NCI-H526 (cell line): ENCODE data around the gene SLC5A2.
"Not testable (repeated sequence)": the region's sequence is repeated elsewhere in the genome, so short reads cannot be mapped to it uniquely, and the experiment has no call there.

ENCODE experiments used
- DNase-seq, 2 experiments: peaks; one replicate each; lab custom pipeline; 2025; lab: John Stamatoyannopoulos, UW

SLC5A2 gene

DNA sequence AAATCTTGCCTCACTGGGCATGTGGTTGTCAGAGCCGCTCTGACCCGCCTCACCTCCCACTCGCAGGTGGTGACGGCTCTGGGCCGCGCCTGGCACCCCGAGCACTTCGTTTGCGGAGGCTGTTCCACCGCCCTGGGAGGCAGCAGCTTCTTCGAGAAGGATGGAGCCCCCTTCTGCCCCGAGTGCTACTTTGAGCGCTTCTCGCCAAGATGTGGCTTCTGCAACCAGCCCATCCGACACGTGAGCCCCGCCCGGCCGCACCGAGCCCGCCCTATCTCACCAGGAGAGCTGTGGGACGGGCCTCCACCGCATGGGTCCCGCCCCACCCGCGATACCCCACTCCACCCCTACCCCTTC lies 7.0 kb upstream of the SLC5A2 start:
- no peak for DNase-seq

DNA sequence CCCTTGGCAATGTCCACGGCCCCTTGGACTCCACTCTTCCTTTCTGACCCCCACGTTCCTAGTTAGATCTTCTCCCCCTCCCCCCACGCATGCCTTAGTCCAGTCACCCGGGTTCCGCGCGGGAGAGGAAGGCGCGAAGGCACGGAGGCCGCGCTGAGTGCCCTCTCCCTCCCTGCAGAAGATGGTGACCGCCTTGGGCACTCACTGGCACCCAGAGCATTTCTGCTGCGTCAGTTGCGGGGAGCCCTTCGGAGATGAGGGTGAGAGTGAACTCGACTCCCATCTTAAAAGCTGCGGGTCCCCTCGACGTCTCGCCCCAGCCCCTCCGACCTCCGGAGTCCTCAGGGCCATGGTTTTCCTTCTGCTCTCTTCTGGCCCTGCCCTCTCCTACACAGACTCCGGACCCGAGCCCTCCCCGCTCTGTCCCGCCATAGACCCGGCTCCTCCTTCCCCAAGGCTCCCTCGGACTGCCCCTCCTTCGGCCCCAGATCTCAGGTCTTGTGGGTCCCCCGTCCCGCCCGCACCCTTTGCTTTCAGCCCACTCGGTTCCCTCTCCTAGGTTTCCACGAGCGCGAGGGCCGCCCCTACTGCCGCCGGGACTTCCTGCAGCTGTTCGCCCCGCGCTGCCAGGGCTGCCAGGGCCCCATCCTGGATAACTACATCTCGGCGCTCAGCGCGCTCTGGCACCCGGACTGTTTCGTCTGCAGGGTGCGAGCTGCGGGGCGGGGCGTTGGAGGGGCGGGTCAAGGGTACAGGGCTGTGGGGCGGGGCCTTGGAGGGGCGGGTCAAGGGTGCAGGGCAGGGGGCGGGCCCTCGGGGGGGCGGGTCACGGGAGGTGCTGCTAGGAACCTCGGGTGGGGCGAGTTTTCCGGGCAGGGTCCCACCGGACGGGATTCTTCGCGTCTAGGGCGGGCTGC lies 6.4 kb upstream of the SLC5A2 start:
- peak in 1 of 2 experiments; percentile 77 for DNase-seq

DNA sequence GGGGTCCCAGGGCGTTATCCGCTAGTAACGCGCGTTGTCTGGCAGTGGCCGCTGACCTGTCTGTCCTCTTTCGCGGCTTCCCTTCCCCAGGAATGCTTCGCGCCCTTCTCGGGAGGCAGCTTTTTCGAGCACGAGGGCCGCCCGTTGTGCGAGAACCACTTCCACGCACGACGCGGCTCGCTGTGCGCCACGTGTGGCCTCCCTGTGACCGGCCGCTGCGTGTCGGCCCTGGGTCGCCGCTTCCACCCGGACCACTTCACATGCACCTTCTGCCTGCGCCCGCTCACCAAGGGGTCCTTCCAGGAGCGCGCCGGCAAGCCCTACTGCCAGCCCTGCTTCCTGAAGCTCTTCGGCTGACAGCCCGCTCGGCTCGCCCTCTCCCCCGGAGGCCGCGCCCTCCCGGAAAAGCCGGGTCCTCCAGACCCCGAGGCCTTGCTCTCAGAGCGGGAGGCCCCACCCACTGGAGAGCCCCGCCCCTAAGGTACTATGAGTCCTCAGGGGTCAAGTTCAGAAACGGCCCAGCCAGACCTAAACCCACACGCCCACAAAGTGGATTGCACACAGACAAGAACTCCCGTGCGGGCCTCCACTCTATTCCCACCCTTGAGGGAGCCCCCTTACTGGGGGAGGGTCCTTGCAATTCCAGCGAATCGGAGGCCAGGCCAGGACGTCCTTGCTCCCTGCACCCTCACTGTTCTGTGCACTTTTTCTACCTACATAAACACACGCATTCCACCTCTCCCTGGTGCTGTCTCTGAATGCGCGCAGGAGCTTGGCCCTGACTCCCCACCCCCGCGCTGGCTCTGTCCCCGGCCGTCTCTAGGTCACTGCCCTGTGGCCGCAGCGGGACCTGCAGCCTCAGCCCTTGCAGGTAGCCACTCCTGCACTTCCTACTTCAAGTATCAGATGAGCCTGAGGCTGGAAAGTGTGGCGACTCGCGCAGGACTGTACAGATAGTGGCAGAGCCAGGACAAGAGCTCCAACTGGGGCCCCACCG lies 5.4 kb upstream of the SLC5A2 start:
- peak in 1 of 2 experiments; percentile 43 for DNase-seq

DNA sequence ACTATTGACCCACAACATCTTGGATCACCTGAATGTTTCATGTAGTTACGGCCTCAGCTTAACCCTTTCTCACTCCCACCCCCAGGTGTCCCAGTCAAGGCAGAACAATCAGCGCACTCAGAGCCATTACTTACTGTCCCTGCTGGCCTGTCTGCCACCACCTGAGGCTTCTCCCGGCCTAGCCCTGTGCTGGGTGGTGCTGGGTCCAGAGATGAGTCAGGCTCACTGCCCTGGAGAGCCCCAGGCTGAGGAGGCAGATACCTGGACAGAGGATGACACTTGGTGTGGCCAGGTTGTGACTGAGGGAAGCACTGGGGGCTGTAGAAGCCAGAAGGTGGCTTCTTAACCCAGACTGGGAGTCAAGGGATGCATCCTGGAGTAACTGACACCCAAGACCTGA lies 4.0 kb upstream of the SLC5A2 start:
- DNase-seq = no peak

- no peak for DNase-seq
Observed at GRCh38 chr16:31479751-31480150, 3.2 kb upstream of the SLC5A2 start.

- DNase-seq = no peak
Observed at GRCh38 chr16:31480851-31481536, 1.9 kb upstream of the SLC5A2 start.

GRCh38 chr16:31484048-31484447 lies 1.1 kb downstream of the SLC5A2 start:
- DNase-seq = not testable (repeated sequence)

DNA sequence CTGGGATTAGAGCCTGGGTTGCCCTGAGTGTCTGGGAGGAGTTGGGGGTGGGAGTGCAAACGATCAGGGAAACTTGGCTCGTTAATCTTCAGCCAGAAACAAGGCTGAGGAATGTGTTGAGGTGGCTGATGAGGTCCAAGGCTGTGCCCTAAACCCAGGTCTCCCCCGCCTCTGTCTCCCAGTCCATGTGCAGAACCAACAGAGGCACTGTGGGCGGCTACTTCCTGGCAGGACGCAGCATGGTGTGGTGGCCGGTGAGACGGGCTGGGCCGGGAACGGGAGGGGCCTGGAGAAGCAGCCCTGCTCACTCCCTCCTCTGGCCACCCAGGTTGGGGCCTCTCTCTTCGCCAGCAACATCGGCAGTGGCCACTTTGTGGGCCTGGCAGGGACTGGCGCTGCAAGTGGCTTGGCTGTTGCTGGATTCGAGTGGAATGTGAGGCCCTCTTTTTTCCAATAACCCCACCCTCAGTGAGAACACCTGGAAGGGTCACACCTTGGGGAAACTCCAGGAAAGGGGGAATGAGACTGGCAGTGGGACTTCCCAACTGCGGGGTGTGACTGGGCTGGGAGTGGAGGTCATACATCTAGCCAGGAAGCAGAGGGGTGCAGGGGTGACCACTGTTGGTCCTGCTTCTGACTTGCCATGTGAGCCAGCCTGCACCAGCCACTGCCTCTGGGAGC lies 1.7 kb downstream of the SLC5A2 start:
- no peak for DNase-seq

- no peak for DNase-seq
Observed at GRCh38 chr16:31485571-31485970, 2.6 kb downstream of the SLC5A2 start.

GRCh38 chr16:31486045-31486444 lies 3.1 kb downstream of the SLC5A2 start:
- no peak for DNase-seq

DNA sequence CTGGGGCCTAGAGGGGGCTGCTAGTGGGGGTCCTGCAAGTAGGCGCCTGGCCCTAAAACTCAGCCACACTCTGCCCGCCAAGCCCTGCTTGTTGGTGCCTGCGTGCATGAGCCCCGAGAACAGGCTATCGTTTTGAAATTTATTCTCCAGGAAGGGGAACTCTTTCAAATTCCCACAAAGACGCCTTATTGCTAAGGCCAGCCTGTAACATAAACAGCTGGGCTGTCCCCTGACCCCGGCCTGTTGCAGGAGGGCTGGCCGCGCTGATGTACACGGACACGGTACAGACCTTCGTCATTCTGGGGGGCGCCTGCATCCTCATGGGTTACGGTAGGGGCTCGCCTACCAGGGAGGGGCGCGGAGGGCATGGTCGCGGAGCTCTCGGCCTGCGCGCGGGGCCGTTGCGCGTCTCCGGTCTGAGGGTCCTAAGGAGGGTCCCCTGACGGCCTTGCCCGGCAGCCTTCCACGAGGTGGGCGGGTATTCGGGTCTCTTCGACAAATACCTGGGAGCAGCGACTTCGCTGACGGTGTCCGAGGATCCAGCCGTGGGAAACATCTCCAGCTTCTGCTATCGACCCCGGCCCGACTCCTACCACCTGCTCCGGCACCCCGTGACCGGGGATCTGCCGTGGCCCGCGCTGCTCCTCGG lies 4.3 kb downstream of the SLC5A2 start:
- DNase-seq = no peak

- DNase-seq = peak; percentile 45 to 82
Observed at GRCh38 chr16:31487720-31488467, 5.0 kb downstream of the SLC5A2 start.

- peak in 1 of 2 experiments; percentile 37 for DNase-seq
Observed at GRCh38 chr16:31488468-31489297, 5.8 kb downstream of the SLC5A2 start.

- no peak for DNase-seq
Observed at GRCh38 chr16:31489298-31489564, 6.3 kb downstream of the SLC5A2 start.

GRCh38 chr16:31489616-31490584 lies 7.0 kb downstream of the SLC5A2 start:
- no peak for DNase-seq

GRCh38 chr16:31491778-31492418 lies 9.0 kb downstream of the SLC5A2 start:
- no peak for DNase-seq

DNA sequence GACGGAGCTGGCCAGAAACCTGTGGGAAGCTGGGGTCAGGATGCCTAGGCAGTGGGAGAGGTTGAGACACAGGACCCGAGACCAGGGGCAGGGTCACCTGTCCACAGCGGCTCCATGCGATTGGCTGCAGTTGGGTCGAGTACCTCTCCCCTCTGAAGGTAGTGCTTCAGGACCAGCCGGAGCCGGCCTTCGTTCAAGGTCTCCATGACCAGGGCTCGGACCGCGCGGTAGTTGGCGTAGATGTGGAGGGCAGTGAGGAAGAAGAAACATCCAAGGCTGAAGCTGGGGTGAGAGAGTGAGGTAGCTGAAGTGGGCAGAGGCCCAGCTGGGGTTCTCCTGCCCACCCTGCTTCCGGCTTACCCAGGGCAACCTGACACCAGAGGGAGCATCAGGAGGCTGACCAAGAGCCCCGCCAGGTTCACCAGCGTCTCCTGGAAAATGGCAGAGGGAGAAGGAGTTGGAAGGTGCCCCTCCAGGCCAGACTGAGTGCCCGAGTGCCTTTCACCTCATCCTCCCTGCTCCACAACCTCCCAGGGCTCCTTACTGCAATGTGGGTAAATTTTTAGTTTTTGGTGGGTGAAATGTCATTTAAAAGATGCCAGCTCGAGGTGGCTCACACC lies 10.7 kb downstream of the SLC5A2 start:
- DNase-seq = no peak
